Activated T-helper 2 cell treated with anti-CD3 and anti-CD28 coated beads, Interferon-gamma antibody, Interleukin-2, Interleukin-4, amounts not matched to agents 10 μg/mL and 5 μg/mL and 100 μg/mL, durations not matched to agents 14 hours and 24 hours and 36 hours (primary cell): ENCODE measurements around the gene P2RY14. TPM values are rescaled to one million over a fixed set of nuclear protein-coding genes. Genes with fewer than 3 reads are reported as not detected.
A peak's percentile ranks its signal among the peaks of the same experiment; 100 is the strongest.
"Not testable (repeated sequence)": the region's sequence is repeated elsewhere in the genome, so short reads cannot be mapped to it uniquely, and the experiment has no call there.

Experiments
- DNase-seq: peaks from one replicate; pipeline ENCODE4 v3.0.0; 2021; ENCODE audit warnings: low spot score
- H3K27ac Mint-ChIP-seq: one replicate; pipeline ENCODE4 v1.8.0; 2021; ENCODE audit warnings: mixed read lengths
- H3K27me3 Mint-ChIP-seq: one replicate; pipeline ENCODE4 v1.8.0; 2021; ENCODE audit warnings: low read depth, mixed read lengths
- H3K36me3 Mint-ChIP-seq: one replicate; pipeline ENCODE4 v1.8.0; 2021; ENCODE audit warnings: low read depth, mixed read lengths
- H3K4me1 Mint-ChIP-seq: one replicate; pipeline ENCODE4 v1.8.0; 2021; ENCODE audit warnings: low read depth, mixed read lengths
- H3K4me3 Mint-ChIP-seq: one replicate; pipeline ENCODE4 v1.8.0; 2021; ENCODE audit warnings: low read depth, mild to moderate bottlenecking, moderate library complexity, mixed read lengths
- H3K9me3 Mint-ChIP-seq: one replicate; pipeline ENCODE4 v1.8.0; 2021; ENCODE audit warnings: mixed read lengths
- intact Hi-C: fragments of 100-400 bp; cut with micrococcal nuclease; formaldehyde crosslinking; loops from one replicate; pipeline ENCODE4 v1.15.1; 2023
- total RNA-seq: library from RNA; stranded (reverse); gene quantifications from 2 replicates; pipeline ENCODE4 v1.2.3, GENCODE V29; 2022

Gene P2RY14
- total RNA-seq, 1 donor from 2014 or later = 0.18 TPM

DNA sequence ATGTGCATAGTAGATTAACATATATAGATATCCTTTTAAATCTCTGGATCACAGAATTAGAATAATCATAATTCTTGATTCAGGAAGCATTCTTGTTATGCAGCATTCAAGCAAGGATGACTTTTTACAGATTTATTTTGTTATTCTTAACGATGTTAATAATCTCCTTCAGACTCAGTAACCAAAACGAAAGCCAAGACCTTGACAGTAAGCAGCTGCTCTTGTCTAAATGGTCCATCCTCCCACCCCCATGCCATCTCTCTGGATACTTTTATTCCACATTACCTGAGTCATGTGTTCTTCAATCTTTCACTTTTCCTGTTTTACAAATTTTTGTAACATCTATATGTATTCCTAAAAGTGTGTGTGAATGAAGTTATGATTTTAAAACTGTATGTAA, 42.0 kb downstream of the P2RY14 start:
- intact Hi-C loops = no loop called here
- Mint-ChIP-seq H3K27me3 (peaks cover 1% of the 10 kb centered on the region), H3K9me3 (no peaks in the 10 kb centered on the region), H3K4me3 (no peak overlapping the region), H3K4me1 (peaks cover 9% of the 10 kb centered on the region), H3K36me3 (no peaks in the 10 kb centered on the region), H3K27ac (no peak overlapping the region)
- DNase-seq = no peak

DNA sequence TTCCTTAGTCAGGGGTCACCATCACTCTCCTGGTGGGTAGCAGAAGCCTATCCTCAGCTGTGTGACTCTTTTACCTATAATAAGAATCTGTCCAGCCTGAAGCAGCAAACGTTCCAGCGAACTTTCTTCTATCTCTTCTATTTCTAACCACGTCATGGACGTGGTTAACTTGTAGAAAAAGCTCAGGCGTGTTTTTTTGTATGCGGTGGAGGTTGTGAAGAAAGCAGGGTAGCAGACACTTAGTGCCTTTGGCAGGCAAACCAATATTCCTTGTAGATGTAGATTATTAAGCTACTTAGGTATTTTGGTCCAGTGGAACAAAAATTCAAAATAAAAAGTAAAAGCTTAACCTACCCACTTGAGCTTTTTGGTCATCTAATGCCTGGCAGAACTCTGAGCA, 43.5 kb downstream of the P2RY14 start:
- no peak for DNase-seq
- Mint-ChIP-seq H3K36me3 (no peaks in the 10 kb centered on the region), H3K9me3 (no peaks in the 10 kb centered on the region), H3K4me3 (no peak overlapping the region), H3K27me3 (peaks cover 1% of the 10 kb centered on the region), H3K27ac (no peak overlapping the region), H3K4me1 (peaks cover 16% of the 10 kb centered on the region)
- intact Hi-C loops = no loop called here

GRCh38 chr3:151232991-151233390, 45.4 kb downstream of the P2RY14 start:
- intact Hi-C loops = no loop called here
- H3K36me3 Mint-ChIP-seq = no peaks in the 10 kb centered on the region
- no peak overlapping the region for H3K27ac Mint-ChIP-seq
- peaks cover 1% of the 10 kb centered on the region for H3K27me3 Mint-ChIP-seq
- no peak overlapping the region for H3K4me3 Mint-ChIP-seq
- DNase-seq = no peak
- peaks cover 25% of the 10 kb centered on the region for H3K4me1 Mint-ChIP-seq
- no peaks in the 10 kb centered on the region for H3K9me3 Mint-ChIP-seq

DNA sequence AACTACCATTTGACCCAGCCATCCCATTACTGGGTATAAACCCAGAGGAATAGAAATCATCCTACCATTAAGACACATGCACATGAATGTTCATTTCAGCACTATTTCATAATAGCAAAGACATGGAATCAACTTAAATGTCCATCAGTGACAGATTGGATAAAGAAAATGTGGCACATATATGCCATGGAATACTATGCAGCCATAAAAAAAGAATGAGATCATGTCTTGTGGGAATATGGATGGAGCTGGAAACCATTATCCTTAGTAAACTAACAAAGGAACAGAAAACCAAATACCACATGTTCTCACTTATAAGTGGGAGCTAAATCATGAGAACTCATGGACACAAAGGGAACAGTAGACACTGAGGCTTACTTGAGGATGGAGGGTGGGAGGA, 45.9 kb downstream of the P2RY14 start:
- DNase-seq, intact Hi-C loops, H3K9me3 Mint-ChIP-seq, H3K36me3 Mint-ChIP-seq, H3K4me3 Mint-ChIP-seq, H3K27ac Mint-ChIP-seq, H3K27me3 Mint-ChIP-seq: not testable (repeated sequence)
- peaks cover 31% of the 10 kb centered on the region for H3K4me1 Mint-ChIP-seq

- Mint-ChIP-seq H3K9me3 (no peaks in the 10 kb centered on the region), H3K27me3 (peaks cover 1% of the 10 kb centered on the region), H3K27ac (no peak overlapping the region), H3K4me1 (peaks cover 48% of the 10 kb centered on the region), H3K4me3 (no peak overlapping the region), H3K36me3 (no peaks in the 10 kb centered on the region)
- no peak for DNase-seq
- intact Hi-C loops = no loop called here
Measured at GRCh38 chr3:151230646-151231045, 47.7 kb downstream of the P2RY14 start.

DNA sequence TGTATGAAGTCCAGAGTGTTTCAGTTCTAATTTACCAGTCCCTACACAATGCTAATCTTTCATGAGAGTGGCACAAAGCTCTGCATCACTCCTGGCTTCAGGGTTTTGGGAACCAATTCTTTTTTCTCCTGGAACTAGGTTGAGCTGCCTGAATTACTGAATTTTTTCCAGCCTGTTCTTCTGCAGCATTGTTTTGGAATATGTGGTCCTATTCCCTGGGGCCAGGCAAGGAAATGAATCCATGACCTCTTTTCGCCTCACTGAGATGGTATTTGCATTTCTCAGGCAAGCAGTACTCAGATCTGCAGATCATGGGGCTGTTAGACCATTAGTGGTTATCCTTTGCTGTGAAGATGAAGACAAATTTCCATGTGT, 49.7 kb downstream of the P2RY14 start:
- H3K27me3 Mint-ChIP-seq = peaks cover under 1% of the 10 kb centered on the region
- no peak for DNase-seq
- H3K36me3 Mint-ChIP-seq = no peaks in the 10 kb centered on the region
- H3K4me1 Mint-ChIP-seq = peaks cover 59% of the 10 kb centered on the region
- no peaks in the 10 kb centered on the region for H3K9me3 Mint-ChIP-seq
- no peak overlapping the region for H3K4me3 Mint-ChIP-seq
- intact Hi-C loops = loop anchor here (5.0 kb wide), 4 partner anchors 36 to 689 kb away; partner anchors contain the start of genes MED12L and P2RY13
- peak overlapping the region; percentile 83 for H3K27ac Mint-ChIP-seq

- peak; percentile 71 for DNase-seq
- Mint-ChIP-seq H3K4me1 (peaks cover 59% of the 10 kb centered on the region), H3K27ac (peak overlapping the region; percentile 83), H3K9me3 (peaks cover under 1% of the 10 kb centered on the region), H3K4me3 (no peak overlapping the region), H3K36me3 (no peaks in the 10 kb centered on the region), H3K27me3 (no peaks in the 10 kb centered on the region)
- intact Hi-C loops = loop anchor here (1.0 to 5.0 kb wide), 9 partner anchors 19 to 689 kb away; partner anchors contain the start of genes MED12L, P2RY13 and P2RY14
Measured at GRCh38 chr3:151227807-151228665, 50.3 kb downstream of the P2RY14 start.

- H3K4me3 Mint-ChIP-seq = no peak overlapping the region
- H3K36me3 Mint-ChIP-seq = peaks cover 7% of the 10 kb centered on the region
- H3K9me3 Mint-ChIP-seq = peaks cover 8% of the 10 kb centered on the region
- no peaks in the 10 kb centered on the region for H3K27me3 Mint-ChIP-seq
- peak overlapping the region; percentile 58 for H3K27ac Mint-ChIP-seq
- intact Hi-C loops = loop anchor here (1.0 to 5.0 kb wide), 9 partner anchors 18 to 690 kb away; partner anchors contain the start of genes MED12L, P2RY13 and P2RY14
- H3K4me1 Mint-ChIP-seq = peaks cover 59% of the 10 kb centered on the region
- no peak for DNase-seq
Measured at GRCh38 chr3:151227266-151227806, 51.0 kb downstream of the P2RY14 start.

- H3K4me1 Mint-ChIP-seq = peaks cover 59% of the 10 kb centered on the region
- peaks cover 13% of the 10 kb centered on the region for H3K9me3 Mint-ChIP-seq
- DNase-seq = no peak
- intact Hi-C loops = loop anchor here (1.0 to 5.0 kb wide), 10 partner anchors 18 to 690 kb away; partner anchors contain the start of genes MED12L, P2RY13 and P2RY14
- no peak overlapping the region for H3K27ac Mint-ChIP-seq
- peaks cover 12% of the 10 kb centered on the region for H3K36me3 Mint-ChIP-seq
- no peaks in the 10 kb centered on the region for H3K27me3 Mint-ChIP-seq
- no peak overlapping the region for H3K4me3 Mint-ChIP-seq
Measured at GRCh38 chr3:151226825-151227224, 51.5 kb downstream of the P2RY14 start.

DNA sequence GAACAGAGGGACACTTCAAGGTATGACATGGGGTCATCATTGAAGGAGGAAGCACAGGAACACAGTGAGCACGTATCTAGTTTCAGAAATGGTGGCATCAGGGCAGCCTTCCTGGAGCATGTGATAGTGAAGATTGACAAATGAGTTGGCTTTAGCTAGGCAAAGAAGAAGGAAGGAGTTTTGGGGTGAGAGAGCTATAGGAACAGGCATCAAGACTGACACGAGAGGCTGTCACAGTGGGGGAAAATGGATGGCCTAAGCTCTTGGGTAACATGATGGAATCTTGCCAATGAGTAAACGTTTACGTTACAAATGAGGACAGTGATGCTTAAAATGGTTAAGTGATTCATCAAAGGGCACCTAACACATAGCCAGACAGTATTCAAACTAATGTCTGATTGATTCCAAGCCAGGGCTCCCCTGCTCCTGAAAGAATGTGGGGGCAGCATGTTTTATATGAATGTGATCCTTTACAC, 52.2 kb downstream of the P2RY14 start:
- Mint-ChIP-seq H3K9me3 (peaks cover 19% of the 10 kb centered on the region), H3K36me3 (peaks cover 17% of the 10 kb centered on the region), H3K4me1 (peaks cover 56% of the 10 kb centered on the region), H3K27me3 (no peaks in the 10 kb centered on the region), H3K4me3 (no peak overlapping the region), H3K27ac (peak overlapping the region; percentile 38)
- no peak for DNase-seq
- intact Hi-C loops = loop anchor here (1.0 to 5.0 kb wide), 6 partner anchors 34 to 691 kb away; partner anchors contain the start of genes MED12L and P2RY13

GRCh38 chr3:151225040-151225975, 53.0 kb downstream of the P2RY14 start:
- Mint-ChIP-seq H3K27me3 (no peaks in the 10 kb centered on the region), H3K36me3 (peaks cover 25% of the 10 kb centered on the region), H3K4me3 (no peak overlapping the region), H3K27ac (peak overlapping the region; percentile 38), H3K9me3 (peaks cover 25% of the 10 kb centered on the region), H3K4me1 (peaks cover 48% of the 10 kb centered on the region)
- intact Hi-C loops = loop anchor here (5.0 kb wide), 4 partner anchors 33 to 692 kb away; partner anchors contain the start of genes MED12L and P2RY13
- DNase-seq = no peak

DNA sequence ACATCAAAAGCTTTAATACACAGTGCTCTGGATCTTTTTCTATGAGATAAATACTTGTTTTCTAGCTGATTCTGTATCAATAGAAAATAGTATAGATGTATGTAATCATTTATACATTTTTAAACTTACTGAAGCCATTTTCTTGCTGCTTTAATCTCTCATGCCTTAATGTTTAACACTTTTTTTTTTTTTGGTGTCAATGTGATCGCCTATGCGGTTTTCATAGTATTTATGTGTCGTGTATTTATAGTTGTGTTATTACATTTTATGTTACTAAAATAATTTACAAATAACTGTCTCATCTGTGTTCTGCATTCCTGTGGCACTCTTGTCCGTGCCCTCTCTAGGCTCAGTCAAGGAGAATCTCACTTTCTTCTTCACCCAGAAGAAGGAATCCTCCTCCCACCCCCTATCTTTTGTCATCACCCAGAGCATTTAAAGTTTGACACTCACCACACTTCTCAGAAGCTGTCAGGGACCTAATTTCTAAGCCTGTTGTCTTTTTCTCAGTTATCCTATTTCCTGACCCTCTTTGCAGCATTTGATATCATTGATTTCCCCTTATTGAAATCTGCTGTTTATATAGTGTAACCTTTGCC, 54.0 kb downstream of the P2RY14 start:
- Mint-ChIP-seq H3K9me3 (peaks cover 29% of the 10 kb centered on the region), H3K4me3 (no peak overlapping the region), H3K36me3 (peaks cover 25% of the 10 kb centered on the region), H3K27ac (no peak overlapping the region), H3K27me3 (no peaks in the 10 kb centered on the region), H3K4me1 (peaks cover 46% of the 10 kb centered on the region)
- intact Hi-C loops = no loop called here
- no peak for DNase-seq
